ENCODE measurements around the gene C5orf47.

- TF ChIP-seq RFX5 (IDR thresholded peaks at IDR 0.05; ENCODE audit: low read length): no peak
- TF ChIP-seq NRF1 (IDR thresholded peaks at IDR 0.05; ENCODE audit: low read depth, low read length): no peak
- no peak for TF ChIP-seq MAX (IDR thresholded peaks at IDR 0.05; ENCODE audit: low read depth)
- TF ChIP-seq CHD2 (IDR thresholded peaks at IDR 0.05; ENCODE audit: low read length, partially characterized antibody): no peak
- TF ChIP-seq CTCF (IDR thresholded peaks at IDR 0.05): no peak
- TF ChIP-seq YY1 (IDR thresholded peaks at IDR 0.05; ENCODE audit: low read depth): no peak
- TF ChIP-seq POLR2AphosphoS5 (IDR thresholded peaks at IDR 0.05; ENCODE audit: low read depth, low read length): no peak
- TF ChIP-seq EZH2phosphoT487 (IDR thresholded peaks at IDR 0.05; ENCODE audit: borderline replicate concordance, low read depth): no peak
- no peak for TF ChIP-seq MXI1 (IDR thresholded peaks at IDR 0.05; ENCODE audit: low read depth, low read length)
- no peak for TF ChIP-seq REST (IDR thresholded peaks at IDR 0.05; ENCODE audit: low read depth, low read length)
Observed at GRCh38 chr5:173944511-173944910, 44.5 kb upstream of the C5orf47 start.
